Stimulated activated CD4-positive, alpha-beta T cell treated with anti-CD3 and anti-CD28 coated beads, Interleukin-1b, Interleukin-23, amount 100 ng/mL, for 4 hours (primary cell): ENCODE measurements around the gene HS3ST1.
"Not testable (repeated sequence)": the region's sequence is repeated elsewhere in the genome, so short reads cannot be mapped to it uniquely, and the experiment has no call there.

Experiments used
- DNase-seq, 2 donors: peaks; one replicate each; pipeline ENCODE4 v3.0.0-alpha.2; 2020; ENCODE audit warnings: low read depth in 2 of 2

HS3ST1 gene

DNA sequence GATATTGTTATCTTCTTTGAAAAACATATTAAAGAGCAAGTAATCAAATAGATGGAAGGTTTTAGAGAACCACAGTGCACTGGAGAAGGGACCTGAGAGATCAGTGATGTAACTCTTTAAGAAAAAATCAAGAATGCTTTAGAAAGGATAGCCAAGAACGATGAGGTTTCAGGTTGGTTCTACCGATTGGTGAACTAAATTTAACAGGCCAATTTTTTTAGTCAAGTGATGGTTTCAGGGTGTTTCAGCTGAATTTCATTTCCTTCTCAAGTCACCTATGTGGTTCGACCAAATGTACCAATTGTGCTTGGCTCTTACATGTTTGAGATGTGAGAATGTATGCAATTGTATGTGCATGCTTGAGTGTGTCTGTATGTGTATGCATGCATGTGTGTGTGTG is 26.5 kb downstream of the HS3ST1 start:
- DNase-seq, result no peak

DNA sequence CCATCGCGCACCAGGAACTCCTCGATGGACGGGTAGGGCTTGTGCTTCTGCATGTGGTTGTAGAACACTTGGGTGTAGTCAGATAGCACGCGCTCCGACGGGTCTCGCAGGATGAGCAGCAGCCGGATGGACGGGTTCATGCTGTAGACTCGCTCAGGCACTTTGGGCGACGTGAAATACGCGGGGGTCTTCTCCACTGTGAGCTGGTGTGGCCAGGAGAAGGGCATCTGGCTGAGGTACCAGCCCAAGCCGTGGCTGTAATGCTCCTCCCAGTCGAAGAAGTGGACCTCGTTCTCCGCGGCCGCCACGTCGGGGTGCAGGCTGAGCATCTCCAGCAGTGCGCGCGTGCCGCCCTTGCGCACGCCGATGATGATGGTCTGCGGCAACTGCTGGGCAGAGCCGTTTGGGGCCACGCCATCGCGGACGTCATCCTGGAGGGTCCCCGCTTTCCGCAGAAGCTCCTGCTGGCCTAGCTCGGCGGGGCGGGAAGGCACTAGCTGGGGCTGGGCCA is 29.2 kb downstream of the HS3ST1 start:
- no peak for DNase-seq

DNA sequence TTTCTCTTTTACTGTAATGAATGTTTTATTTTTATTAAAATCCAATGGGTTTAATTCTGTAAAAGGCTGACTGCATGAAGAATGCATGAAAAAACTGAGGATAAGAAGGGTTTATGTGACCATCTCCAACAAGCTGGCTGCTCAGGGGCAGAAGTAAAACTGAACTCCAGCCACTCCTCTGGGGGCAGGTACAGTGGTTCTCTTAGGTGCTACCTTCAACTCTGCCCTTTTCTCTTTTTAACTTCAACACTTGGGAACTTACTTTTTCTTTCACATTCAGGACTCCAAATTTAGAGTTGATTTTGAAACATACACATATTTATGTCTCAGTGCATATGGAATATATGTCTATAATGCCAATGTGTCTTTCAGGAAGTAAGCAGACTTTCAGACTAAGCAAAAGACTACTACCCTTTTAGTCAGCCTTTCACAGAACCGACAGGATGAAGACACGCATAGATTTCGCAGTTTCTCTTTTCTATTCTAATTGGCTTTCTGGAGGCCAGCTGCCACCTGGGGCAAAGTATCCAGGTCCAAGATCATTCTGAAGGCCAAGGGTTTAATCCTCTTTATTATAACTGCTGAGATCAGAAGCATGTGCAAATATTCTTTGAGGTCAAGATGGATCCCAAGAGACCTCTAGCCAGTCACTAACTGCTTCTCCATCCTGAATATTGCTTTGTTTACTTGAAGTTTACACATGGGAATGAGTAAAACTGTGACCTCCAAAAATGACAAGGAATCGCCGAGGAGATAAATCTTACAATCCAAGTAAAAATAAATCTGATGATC is 30.7 kb downstream of the HS3ST1 start:
- no peak for DNase-seq

DNA sequence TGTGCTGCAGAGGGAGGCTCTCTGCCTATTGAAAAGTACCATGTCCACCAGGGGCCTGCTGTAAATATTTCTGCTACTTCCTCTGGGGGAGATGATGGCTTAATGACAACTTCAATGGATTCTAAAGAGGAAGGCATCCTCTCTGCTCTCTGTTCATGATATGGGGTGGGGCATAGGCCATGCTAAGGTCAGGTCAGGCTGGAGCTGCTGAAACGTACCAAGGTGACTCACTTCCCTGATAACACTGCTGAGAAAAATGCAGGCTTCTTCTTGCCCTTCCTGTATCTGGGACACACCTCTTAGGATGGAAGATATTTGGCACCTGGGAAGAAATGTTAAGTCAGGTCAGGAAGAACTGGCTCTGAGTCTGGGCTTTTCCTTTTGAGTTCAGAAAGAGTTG is 31.5 kb downstream of the HS3ST1 start:
- DNase-seq, result no peak

DNA sequence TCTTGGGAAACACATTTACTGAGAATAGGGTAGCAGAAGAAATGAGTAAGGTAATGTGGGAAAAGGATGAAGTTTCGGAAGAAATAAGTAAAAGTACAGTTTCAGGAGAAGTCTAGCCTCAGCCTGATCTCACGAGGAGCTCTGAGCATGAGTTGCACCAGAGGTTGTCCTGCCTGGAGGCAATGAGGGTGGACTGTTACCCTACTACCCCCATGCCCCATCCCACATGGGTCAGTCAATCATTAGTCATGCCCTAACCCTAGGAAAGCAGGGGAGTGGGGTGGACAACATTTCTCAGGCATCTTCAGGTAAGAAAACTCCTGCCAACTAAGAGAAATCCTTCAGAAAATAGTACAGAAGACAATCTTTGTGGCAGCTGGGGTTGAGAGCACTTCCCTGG is 35.1 kb downstream of the HS3ST1 start:
- DNase-seq, result no peak

DNA sequence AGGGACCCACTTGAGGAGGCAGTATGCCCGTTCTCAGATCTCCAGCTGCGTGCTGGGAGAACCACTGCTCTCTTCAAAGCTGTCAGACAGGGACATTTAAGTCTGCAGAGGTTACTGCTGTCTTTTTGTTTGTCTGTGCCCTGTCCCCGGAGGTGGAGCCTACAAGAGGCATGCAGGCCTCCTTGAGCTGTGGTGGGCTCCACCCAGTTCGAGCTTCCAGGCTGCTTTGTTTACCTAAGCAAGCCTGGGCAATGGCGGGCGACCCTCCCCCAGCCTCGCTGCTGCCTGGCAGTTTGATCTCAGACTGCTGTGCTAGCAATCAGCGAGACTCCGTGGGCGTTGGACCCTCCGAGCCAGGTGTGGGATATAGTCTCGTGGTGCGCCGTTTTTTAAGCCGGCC is 44.6 kb downstream of the HS3ST1 start:
- not testable (repeated sequence) for DNase-seq

DNA sequence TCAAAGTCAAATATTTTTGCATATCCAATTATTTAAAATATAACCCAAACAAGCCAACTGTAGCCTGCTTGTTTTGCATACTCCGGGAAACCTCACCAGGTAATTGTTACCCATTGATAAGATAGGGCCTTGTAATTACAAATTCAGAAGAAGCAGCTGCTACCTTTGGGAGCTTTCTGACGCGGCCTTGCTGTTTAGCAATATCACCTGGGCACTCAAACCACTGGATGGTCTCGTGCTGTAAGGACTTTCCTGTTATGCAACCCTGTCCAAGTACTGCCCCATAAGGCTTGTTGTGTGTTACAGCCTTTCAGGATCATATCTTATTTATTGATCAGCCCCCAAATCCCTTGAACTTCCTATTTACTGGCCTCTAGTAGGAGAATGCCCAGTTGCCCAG is 52.1 kb downstream of the HS3ST1 start:
- DNase-seq, result no peak

DNA sequence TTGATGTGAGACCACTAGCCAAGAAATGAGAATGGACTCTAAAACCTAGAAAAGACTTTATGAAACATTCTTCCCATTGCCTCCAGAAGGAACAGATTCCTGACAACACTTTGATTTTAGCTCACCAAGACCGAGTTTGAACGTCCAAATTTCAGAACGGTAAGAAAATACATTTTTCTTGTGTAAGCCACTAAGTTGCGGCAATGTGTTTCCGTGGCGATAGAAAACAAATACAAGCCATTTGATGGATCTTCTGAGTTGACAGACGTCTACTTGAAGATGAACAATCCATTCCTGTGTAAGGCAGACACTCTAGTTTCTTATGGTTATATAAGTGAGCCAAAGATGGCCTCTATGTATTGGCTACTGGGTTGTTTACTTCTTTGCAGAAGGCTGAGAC is 52.5 kb downstream of the HS3ST1 start:
- no peak for DNase-seq

DNA sequence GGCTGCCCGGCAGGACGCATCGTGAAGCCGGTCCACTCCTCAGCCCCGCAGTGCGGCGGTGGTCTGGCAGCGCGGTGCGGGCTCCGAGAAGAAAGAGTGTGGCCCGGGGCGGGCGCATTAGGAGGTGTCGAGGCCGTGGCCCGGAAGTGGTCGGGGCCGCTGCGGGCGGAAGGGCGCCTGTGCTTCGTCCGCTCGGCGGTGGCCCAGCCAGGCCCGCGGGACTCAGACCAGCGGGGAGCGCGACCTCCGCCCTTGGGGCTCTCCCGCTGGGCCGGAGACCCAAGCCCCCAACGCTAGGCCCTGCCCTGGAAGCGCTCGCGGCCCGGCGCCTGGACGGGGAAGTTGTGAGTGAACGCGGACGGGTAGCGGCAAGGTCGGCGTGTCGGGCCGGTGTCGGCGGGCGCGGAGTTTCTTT is 60.0 kb downstream of the HS3ST1 start:
- no peak for DNase-seq

DNA sequence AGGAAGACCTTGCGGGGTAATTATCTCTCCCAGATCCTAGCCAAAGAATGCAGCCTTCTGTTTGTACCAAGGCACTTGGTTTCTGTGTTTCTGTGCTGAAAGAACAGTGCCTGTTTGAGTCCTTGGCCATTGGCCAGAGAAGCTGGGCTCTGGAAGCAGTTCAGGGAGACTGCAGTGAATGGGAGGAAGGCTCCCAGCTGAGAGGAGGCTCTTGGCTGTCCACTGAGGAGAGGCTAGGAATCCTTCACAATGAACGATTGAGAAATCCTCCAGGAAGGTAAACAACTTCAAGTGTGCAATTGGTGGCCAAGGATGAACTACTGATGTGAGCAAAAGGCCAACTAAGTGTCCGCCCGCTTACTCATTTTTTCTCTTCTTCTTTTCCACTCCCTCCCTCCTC is 61.3 kb downstream of the HS3ST1 start:
- no peak for DNase-seq

DNA sequence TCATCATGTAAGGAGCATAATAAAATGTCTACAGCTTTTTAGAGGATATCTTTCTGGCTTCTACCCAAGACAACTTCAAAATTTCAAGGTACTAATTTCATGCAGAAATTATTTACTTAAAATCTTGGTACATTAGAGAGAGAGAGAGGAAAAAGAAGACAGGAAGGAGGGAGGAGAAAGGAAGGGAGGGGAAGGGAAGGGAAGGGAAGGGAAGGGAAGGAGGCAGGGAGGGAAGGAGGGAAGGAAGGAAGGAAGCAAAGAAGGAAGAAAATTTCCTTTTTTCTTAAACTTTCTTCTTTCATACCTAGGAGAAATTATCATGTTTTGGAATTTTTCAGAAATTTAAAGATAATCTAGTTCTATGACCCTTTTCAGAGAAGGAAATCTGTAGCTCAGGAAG is 61.8 kb downstream of the HS3ST1 start:
- no peak for DNase-seq

DNA sequence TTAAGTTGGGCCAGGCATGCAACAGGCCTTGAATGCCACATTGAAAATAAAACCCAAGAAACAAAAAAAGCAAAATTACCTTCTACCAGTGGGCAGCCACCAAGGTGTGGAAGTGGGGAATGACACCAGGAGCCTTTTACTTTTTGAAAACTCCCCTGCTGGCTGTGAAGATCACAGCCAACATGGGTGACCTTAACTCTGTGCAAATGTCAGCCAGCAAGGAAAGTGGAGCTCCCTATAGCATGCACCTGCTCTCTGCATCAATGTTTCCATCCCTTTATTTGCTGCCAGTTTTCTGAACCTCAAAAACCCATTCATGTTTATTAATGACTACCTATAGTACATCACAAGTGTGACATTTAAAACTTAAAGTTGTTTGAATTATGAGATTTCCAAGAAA is 63.7 kb downstream of the HS3ST1 start:
- DNase-seq, result no peak

DNA sequence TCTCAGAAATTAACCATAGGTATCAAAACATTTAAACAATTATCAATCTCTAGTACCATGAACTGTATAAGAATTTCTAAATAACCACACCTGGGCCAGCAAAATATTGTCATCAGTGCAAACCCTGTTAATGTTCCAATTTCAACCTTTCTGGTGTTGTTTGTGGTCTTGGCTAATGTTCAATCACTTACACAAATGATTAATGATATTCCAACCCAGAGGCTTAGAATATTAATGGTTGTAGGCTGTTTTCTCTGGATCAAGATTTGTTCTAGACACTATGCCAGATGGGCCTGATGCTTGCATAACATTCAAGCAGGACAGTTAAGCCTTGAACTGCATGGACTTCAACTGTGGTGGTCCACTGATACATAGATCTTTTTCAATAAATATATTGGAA is 69.1 kb downstream of the HS3ST1 start:
- DNase-seq, result no peak

DNA sequence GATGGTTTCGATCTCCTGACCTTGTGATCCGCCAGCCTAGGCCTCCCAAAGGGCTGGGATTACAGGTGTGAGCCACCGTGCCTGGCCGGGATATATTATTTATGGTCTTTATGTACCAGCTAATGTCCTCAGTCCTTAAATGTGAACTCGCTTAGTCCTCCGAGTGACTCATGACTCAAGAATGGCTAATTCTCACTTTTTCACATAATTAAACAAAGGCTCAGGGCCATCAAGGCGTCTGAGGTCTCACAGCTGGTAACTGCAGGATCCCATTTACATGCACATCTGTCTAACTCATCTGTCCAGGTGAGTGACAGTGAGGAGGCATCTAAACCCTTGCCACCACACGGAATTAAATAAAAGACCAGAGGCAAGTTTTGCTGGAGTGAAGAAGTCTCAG is 73.5 kb downstream of the HS3ST1 start:
- no peak for DNase-seq

DNA sequence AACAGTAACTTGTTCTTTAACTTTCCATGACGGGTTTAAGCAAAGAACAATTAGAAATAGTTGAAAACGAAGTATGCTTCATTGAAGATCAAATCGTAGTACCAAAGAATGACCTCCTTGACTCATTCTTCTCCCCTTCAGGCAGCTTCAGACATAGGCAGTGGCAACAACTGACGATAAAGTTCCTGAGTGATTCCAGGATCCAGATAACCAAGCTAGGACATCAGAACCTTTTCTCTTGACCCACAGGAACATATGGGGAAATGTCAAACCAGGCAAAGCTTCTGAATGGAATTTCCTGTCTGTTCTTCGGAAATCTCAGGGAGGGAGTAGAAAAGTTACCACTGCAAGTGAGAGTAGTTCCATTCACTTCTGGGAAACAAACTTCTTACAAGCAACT is 74.2 kb downstream of the HS3ST1 start:
- DNase-seq, result no peak

DNA sequence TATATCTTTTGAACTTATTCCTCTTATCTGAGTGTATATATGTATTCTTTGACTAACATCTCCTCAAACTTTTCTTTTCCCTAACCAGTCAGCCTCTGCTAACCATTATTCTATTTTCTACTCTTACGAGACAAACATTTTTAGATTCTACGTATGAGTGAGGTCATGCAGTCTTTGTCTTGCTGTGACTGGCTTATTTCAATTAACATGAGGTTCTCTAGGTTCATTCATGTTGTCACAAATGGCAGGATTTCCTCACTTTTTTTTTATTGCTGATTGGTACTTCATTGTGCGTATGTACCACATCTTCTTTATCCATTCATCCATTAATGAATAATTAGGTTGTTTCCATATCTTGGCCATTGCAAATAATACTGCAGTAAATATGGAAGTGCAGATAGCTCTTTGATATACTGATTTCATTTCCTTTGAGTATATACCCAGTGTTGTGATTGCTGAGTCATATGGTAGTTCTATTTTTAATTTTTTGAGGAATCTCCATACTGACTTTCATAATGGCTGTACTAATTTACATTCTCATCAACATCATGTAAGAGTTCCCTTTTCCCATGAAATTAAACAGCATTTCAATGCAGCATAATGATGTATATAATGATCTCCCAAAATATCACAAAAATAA is 80.1 kb downstream of the HS3ST1 start:
- DNase-seq, result no peak

DNA sequence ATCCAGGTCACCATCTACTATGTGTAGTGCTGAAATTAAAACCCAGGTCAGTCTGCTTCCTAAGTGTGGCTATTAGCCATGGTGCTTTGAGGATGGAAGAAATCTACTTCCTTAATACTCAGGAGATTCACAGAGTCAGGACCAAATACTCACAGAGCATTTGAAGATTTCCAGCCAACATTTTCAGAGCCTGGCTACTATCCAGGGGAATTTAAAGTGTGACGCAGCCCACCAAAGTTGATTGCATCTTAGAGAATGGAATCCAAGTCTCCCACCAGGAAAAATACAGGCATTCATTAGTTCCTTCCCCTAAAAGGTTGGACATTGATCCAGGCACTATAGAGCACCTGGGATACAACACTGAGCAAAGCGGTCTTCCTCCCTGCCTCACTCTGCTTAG is 83.8 kb downstream of the HS3ST1 start:
- no peak for DNase-seq

DNA sequence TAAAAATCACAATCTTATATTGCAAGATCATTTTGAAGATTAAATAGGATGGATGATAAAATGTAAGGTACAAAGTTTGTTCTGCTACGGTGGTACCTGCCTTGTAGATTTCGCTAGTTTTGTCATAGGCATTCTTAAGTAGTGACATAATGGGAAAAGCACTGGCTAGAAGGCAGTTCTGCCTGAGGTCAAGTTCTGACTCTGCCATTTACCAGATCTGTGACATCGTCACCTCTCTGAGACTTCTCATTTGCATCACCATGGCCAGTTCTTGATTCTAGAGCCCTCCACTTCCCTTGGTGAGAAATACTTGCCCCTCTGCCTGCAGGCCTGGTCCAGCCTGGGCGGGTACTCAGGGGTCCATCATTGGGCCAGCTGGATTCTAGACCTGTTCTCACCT is 85.2 kb downstream of the HS3ST1 start:
- DNase-seq, result no peak
